ENCODE measurements around the gene TTC9C. TPM values are rescaled to one million over a fixed set of nuclear protein-coding genes. Genes with fewer than 3 reads are reported as not detected.
"Not testable (repeated sequence)": the region's sequence is repeated elsewhere in the genome, so short reads cannot be mapped to it uniquely, and the experiment has no call there.

TTC9C gene
- total RNA-seq, 2 experiments from 2014 or later = 40.8 to 54.1 TPM

DNA sequence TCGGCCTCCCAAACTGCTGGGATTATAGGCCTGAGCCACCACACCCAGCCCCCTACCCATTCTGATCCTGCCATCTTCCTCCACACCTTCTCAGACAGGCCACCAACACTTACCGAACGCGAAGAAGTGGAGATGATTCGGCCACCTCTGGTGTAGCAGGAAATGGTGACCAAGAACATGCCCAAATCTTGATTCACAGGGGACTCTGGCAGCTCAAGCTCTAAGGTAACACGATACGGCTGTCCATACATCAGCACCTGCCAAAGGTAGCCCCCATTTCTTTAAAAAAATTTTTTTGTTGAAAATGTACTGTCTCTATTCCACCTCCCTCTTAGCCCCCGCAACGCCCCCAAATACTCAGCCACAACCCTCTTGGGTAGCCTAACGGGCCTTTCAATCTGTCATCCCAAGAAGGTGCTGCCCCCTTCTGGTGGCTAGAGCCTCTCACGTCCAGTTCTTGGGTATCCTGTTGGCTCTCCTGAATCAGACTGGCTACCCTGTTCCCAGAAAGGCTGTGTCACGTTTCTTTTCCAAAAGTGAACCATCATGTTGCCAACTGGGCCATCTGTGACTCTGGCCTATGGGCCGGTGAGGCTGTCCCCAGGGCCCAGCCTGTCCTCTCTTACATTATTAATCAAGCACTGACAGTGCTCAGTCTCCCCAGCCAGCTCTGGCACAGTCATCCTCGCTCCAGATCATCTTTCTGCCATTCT is 33.7 kb upstream of the TTC9C start:
- POLR2A ChIA-PET = interaction anchor here (1.1 kb wide), 1 partner anchor 103 kb away, joined by 9 read pairs; the partner anchor contains the start of gene TUT1
- no peak overlapping the region for H3K27ac Mint-ChIP-seq
- no peaks in the 10 kb centered on the region for H3K27me3 Mint-ChIP-seq
- intact Hi-C loops (cut with DNase I, micrococcal nuclease) = loop anchor here (1.0 to 10.0 kb wide), 7 partner anchors 101 to 683 kb away; partner anchors contain the start of gene TUT1 (in 1 of the 2)
- no peak overlapping the region for H3K4me3 Mint-ChIP-seq
- peaks cover 17% of the 10 kb centered on the region for H3K36me3 Mint-ChIP-seq (ENCODE audit: low read depth)
- peaks cover 5% of the 10 kb centered on the region for H3K4me1 Mint-ChIP-seq
- CTCF ChIA-PET = interaction anchor here (0.5 to 4.3 kb wide), 23 partner anchors 9 to 523 kb away, joined by 3 to 32 read pairs (median 3); partner anchors contain the start of genes C11orf98, CSKMT, LBHD1 and TUT1
- peak; percentile 95 for ATAC-seq
- H3K9me3 Mint-ChIP-seq (ENCODE audit: low read depth) = no peaks in the 10 kb centered on the region
- peak; percentile 86 for DNase-seq

DNA sequence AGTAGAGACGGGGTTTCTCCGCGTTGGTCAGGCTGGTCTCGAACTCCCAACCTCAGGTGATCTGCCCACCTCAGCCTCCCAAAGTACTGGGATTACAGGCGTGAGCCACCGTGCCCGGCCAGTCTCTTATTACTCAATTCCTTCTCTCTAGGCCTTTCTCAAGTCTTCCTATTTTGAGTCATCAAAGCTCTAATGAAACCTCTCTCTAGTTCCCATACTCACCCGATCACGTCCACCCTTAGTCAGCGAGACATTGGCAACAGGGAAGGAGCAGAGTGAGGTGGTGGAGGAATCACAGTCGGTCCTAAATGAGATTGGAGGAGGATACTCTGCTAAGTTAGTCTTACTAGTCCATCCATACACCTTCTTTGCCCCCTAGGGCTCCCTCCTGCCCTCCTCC is 26.0 kb upstream of the TTC9C start:
- Mint-ChIP-seq H3K27ac (no peak overlapping the region), H3K4me1 (peaks cover 21% of the 10 kb centered on the region), H3K9me3 (ENCODE audit: low read depth) (no peaks in the 10 kb centered on the region), H3K27me3 (no peaks in the 10 kb centered on the region), H3K4me3 (no peak overlapping the region), H3K36me3 (ENCODE audit: low read depth) (peaks cover 20% of the 10 kb centered on the region)
- ChIA-PET POLR2A (no interaction called here), CTCF (no interaction called here)
- intact Hi-C loops (cut with DNase I, micrococcal nuclease) = no loop called here
- DNase-seq (no peak), ATAC-seq (no peak)

DNA sequence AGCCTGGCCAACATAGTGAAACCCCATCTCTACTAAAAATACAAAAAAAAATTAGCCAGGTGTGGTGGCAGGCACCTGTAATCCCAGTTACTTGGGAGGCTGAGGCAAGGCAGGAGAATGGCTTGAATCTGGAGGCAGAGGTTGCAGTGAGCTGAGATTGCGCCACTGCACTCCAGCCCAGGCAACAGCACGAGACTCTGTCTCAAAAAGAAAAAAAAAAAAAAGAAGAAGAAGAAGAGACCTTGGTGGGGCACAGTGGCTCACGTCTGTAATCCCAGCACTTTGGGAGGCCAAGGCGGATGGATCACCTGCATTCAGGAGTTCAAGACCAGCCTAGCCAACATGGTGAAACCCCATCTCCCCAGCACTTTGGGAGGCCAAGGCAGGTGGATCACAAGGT is 24.4 kb upstream of the TTC9C start:
- Mint-ChIP-seq H3K4me1 (peaks cover 35% of the 10 kb centered on the region), H3K36me3 (ENCODE audit: low read depth) (peaks cover 23% of the 10 kb centered on the region)
- H3K27ac Mint-ChIP-seq; H3K9me3 Mint-ChIP-seq (ENCODE audit: low read depth); intact Hi-C loops (cut with DNase I, micrococcal nuclease); H3K4me3 Mint-ChIP-seq; ATAC-seq; DNase-seq; POLR2A ChIA-PET; H3K27me3 Mint-ChIP-seq: not testable (repeated sequence)
- CTCF ChIA-PET = interaction anchor here (0.7 kb wide), 1 partner anchor 314 kb away, joined by 3 read pairs; no protein-coding TSS in a partner anchor

DNA sequence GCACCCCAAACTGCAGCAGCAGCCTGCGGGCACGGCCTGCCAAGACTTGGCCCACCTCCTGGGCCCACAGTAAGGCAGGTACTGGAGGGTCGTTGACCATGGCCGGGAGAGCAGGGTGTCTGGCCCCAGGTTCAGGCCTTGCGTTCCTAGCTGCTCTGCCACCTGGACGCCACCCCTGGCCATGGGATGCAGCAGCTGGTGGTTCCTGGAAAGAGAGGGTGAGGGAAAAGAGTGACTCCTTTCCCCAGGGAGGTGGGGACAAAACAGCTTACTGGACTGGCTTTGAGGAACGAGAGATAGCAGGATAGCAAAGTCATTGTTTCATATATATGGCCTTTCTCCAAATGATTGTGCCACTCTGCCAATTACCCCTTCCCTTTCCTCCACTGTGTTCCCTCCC is 22.9 kb upstream of the TTC9C start:
- intact Hi-C loops (cut with DNase I, micrococcal nuclease) = loop anchor here in 1 of 2 experiments (5.0 kb wide), 2 partner anchors 33 to 113 kb away; partner anchors contain the start of genes LBHD1, TUT1 and UQCC3
- H3K27me3 Mint-ChIP-seq = no peaks in the 10 kb centered on the region
- ATAC-seq (no peak), DNase-seq (no peak)
- H3K36me3 Mint-ChIP-seq (ENCODE audit: low read depth) = peaks cover 35% of the 10 kb centered on the region
- ChIA-PET POLR2A (interaction anchor here (0.6 to 2.6 kb wide), 4 partner anchors 21 to 136 kb away, joined by 3 to 9 read pairs (median 6); partner anchors contain the start of genes C11orf98 and CSKMT), CTCF (interaction anchor here (0.6 to 2.5 kb wide), 4 partner anchors 10 to 25 kb away, joined by 4 to 8 read pairs (median 6); partner anchors contain the start of gene HNRNPUL2)
- peak overlapping the region; percentile 51 for H3K27ac Mint-ChIP-seq
- peak overlapping the region; percentile 82 for H3K4me3 Mint-ChIP-seq
- H3K9me3 Mint-ChIP-seq (ENCODE audit: low read depth) = no peaks in the 10 kb centered on the region
- H3K4me1 Mint-ChIP-seq = peaks cover 44% of the 10 kb centered on the region

DNA sequence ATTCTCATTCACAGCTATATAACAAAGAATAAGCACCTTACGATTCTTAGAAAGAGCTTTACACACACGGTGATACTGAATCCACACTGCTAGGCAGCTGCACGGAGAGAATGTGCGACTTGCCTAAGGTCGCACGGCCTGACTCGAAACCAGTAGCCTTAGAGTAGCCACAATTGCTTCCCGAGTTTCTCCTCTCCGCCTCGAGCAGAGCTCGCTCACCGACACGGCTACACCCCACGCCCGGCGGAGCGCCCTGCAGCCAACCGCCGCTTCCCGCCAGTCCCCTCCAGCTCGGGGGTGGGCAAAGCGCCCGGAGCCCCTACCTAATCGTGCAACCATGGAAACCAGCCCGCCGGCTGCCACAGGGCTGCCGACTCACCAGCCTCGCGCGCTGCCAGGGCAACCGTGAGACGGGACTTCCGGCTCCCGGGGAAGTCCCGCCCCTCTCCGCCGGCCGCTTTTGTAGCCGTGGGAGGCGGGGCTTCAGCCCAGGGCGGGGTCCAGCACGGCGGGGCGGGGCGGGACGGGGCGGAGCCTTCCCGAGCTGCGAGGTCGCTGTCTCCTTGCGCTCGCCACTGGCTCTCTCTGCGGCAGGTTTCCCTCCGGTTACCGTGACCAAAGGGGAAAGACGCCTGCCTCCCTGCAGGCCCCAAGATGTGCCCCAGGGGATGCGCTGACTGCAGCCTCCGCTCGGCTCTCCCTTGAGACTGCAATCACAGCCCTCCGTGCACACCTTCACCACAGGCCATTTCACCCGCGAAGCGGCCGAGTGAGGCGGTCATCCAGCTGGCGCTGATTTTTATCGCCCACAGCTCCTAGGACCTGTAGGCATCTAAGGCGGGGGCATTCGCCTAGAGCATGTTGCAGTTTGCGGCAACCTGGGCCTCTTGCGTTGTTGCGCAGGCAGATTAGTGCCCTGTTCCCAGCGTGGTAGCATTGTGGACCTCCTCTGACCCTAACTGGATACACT is 22.1 kb upstream of the TTC9C start:
- Mint-ChIP-seq H3K9me3 (ENCODE audit: low read depth) (no peaks in the 10 kb centered on the region), H3K27me3 (no peaks in the 10 kb centered on the region), H3K4me3 (peak overlapping the region; percentile 82), H3K4me1 (peaks cover 46% of the 10 kb centered on the region), H3K36me3 (ENCODE audit: low read depth) (peaks cover 39% of the 10 kb centered on the region), H3K27ac (peak overlapping the region; percentile 51)
- ChIA-PET POLR2A (interaction anchor here (0.6 to 2.6 kb wide), 9 partner anchors 22 to 150 kb away, joined by 3 to 9 read pairs (median 4); partner anchors contain the start of genes B3GAT3, C11orf98, CSKMT and MTA2), CTCF (interaction anchor here (0.6 to 2.5 kb wide), 8 partner anchors 11 to 111 kb away, joined by 3 to 8 read pairs (median 4); partner anchors contain the start of gene HNRNPUL2)
- ATAC-seq = peak; percentile 72
- DNase-seq = peak; percentile 98
- intact Hi-C loops (cut with DNase I, micrococcal nuclease) = loop anchor here (1.0 to 5.0 kb wide), 9 partner anchors 27 to 126 kb away; partner anchors contain the start of genes C11orf98 (in 1 of the 2), CSKMT (in 1 of the 2), EML3 (in 1 of the 2) and LBHD1 (in 1 of the 2)

DNA sequence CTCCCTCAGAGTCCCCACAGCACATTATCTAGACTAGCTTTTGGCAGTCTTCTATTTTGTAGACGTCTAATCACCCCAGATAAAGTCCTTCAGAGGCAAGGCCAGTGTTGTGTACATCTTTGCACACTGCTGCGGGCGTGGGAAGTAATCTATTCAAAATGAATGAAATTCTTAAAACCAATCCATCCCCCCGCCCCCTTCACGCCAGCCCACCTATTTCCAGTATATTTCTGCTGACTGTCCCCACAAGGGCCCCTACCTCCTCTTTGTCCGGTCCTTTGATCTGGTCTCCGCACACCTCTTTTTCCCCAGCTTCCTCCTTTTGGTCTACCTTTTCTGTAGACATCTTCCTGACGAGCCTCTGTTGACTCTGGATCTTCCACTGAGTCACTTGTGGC is 21.4 kb upstream of the TTC9C start:
- Mint-ChIP-seq H3K36me3 (ENCODE audit: low read depth) (peaks cover 40% of the 10 kb centered on the region), H3K4me1 (peaks cover 46% of the 10 kb centered on the region), H3K27ac (no peak overlapping the region), H3K9me3 (ENCODE audit: low read depth) (no peaks in the 10 kb centered on the region), H3K27me3 (no peaks in the 10 kb centered on the region), H3K4me3 (peak overlapping the region; percentile 82)
- intact Hi-C loops (cut with DNase I, micrococcal nuclease) = loop anchor here (1.0 to 5.0 kb wide), 9 partner anchors 28 to 125 kb away; partner anchors contain the start of genes C11orf98 (in 1 of the 2), CSKMT (in 1 of the 2), EML3 (in 1 of the 2) and LBHD1 (in 1 of the 2)
- ChIA-PET POLR2A (interaction anchor here (0.6 to 3.2 kb wide), 9 partner anchors 27 to 149 kb away, joined by 4 to 16 read pairs (median 5); partner anchors contain the start of genes B3GAT3, C11orf98, CSKMT and LBHD1), CTCF (interaction anchor here (0.6 to 2.5 kb wide), 8 partner anchors 12 to 134 kb away, joined by 3 to 8 read pairs (median 4); partner anchors contain the start of genes C11orf98, CSKMT and HNRNPUL2)
- DNase-seq (no peak), ATAC-seq (no peak)

DNA sequence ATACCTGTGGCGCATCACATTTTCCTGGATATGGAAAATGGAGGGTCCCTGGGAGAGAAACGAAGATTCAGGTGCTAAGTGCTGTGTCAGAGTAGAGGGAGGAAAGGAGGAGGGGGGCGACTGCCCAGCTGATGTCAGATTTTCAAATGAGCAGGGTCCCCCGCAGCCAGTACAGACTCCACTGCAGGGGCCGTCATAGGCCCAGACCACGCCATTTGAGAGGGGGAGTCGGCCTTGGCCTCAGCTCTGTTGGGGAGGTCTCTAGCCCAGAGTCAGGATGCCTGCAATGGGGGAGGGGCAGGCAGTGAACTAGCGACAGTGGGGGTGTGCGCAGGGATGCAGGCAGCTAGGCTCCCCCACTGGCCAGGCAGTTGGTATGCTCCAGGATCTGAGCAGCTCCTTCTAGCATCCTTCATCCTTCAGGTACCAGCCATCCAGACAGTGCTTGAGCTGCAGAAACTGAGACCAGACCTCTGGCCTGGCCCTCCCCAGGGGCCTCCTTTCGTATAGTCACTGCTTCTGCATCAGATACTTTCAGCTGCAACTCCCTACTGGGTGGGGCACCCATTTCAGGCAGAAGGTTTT is 20.9 kb upstream of the TTC9C start, which contains the start of the genes BSCL2 and GNG3:
Gene BSCL2, minus strand, starts transcription at position 148 of the 585 bp plus-strand sequence. CDS start 229 bp downstream, outside the sequence.
Gene GNG3, plus strand, starts transcription at position 400 of the 585 bp plus-strand sequence. CDS start 620 bp downstream, outside the sequence.
- H3K9me3 Mint-ChIP-seq (ENCODE audit: low read depth) = no peaks in the 10 kb centered on the region
- ATAC-seq = no peak
- DNase-seq = peak; percentile 33
- H3K4me1 Mint-ChIP-seq = peaks cover 48% of the 10 kb centered on the region
- peak within 1 kb of the TSS; percentile 86 for H3K4me3 Mint-ChIP-seq
- H3K36me3 Mint-ChIP-seq (ENCODE audit: low read depth) = peaks cover 38% of the 10 kb centered on the region
- POLR2A ChIA-PET = interaction anchor here (0.6 to 3.2 kb wide), 8 partner anchors 27 to 148 kb away, joined by 4 to 16 read pairs (median 4); partner anchors contain the start of genes B3GAT3, C11orf98, CSKMT and LBHD1
- H3K27me3 Mint-ChIP-seq = no peaks in the 10 kb centered on the region
- CTCF ChIA-PET = interaction anchor here (0.6 to 1.6 kb wide), 6 partner anchors 20 to 135 kb away, joined by 3 to 8 read pairs (median 3); partner anchors contain the start of genes C11orf98, CSKMT and HNRNPUL2
- intact Hi-C loops (cut with DNase I, micrococcal nuclease) = loop anchor here (2.0 to 5.0 kb wide), 3 partner anchors 35 to 115 kb away; partner anchors contain the start of genes EML3 (in 1 of the 2), LBHD1 (in 1 of the 2), ROM1 (in 1 of the 2) and TUT1 (in 1 of the 2)
- H3K27ac Mint-ChIP-seq = peak within 1 kb of the TSS; percentile 97

DNA sequence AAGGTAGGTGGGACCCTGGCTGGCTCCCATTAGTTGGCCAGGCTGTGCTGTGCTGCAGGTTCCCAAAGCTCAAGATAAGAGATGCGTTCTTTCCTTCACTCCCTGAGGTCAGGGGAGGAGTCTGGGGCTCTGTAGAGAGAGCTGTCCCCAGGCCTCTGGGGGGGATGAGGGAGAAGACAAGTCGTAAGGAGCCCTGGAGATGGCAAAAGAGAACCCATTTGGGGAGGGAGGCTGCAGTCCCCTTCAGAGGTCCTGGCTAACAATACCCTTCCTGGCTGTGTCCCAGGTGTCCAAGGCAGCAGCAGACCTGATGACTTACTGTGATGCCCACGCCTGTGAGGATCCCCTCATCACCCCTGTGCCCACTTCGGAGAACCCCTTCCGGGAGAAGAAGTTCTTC is 19.9 kb upstream of the TTC9C start:
- DNase-seq (peak; percentile 13), ATAC-seq (no peak)
- intact Hi-C loops (cut with DNase I, micrococcal nuclease) = loop anchor here (2.0 to 5.0 kb wide), 3 partner anchors 36 to 116 kb away; partner anchors contain the start of genes LBHD1 (in 1 of the 2), MTA2 (in 1 of the 2), TUT1 (in 1 of the 2) and UQCC3 (in 1 of the 2)
- POLR2A ChIA-PET = interaction anchor here (0.5 to 3.2 kb wide), 10 partner anchors 22 to 1609 kb away, joined by 3 to 16 read pairs (median 6); partner anchors contain the start of genes C11orf98, CSKMT, LBHD1 and MTA2
- H3K27me3 Mint-ChIP-seq = no peaks in the 10 kb centered on the region
- peak overlapping the region; percentile 97 for H3K27ac Mint-ChIP-seq
- peak overlapping the region; percentile 86 for H3K4me3 Mint-ChIP-seq
- H3K36me3 Mint-ChIP-seq (ENCODE audit: low read depth) = peaks cover 42% of the 10 kb centered on the region
- H3K4me1 Mint-ChIP-seq = peaks cover 56% of the 10 kb centered on the region
- CTCF ChIA-PET = interaction anchor here (0.5 to 1.8 kb wide), 8 partner anchors 9 to 169 kb away, joined by 3 to 6 read pairs (median 3); partner anchors contain the start of genes C11orf98 and CSKMT
- no peaks in the 10 kb centered on the region for H3K9me3 Mint-ChIP-seq (ENCODE audit: low read depth)

DNA sequence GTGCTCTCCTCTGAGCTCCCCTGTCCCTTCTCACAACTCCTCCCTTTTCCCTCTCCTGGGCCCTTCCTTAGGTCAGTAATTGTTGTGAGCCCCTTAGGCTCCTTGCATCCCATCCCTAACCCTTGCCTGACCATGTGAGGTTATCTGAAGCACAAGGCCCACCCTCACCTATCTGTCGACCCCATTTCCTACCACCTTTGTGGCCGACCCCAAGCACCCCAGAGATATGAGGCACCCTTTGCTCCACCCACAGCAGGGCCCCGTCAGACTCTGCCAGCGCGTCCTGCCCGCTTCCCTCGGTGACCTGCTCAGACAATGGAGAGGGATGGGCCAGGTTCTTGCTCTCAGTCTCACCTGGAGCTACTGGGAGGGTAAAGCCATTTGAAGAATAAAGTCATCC is 19.5 kb upstream of the TTC9C start:
- Mint-ChIP-seq H3K4me3 (peak overlapping the region; percentile 86), H3K9me3 (ENCODE audit: low read depth) (no peaks in the 10 kb centered on the region), H3K27ac (peak overlapping the region; percentile 97), H3K36me3 (ENCODE audit: low read depth) (peaks cover 44% of the 10 kb centered on the region), H3K27me3 (no peaks in the 10 kb centered on the region), H3K4me1 (peaks cover 60% of the 10 kb centered on the region)
- peak; percentile 65 for DNase-seq
- CTCF ChIA-PET = interaction anchor here (0.5 to 1.8 kb wide), 8 partner anchors 9 to 170 kb away, joined by 3 to 6 read pairs (median 4); no protein-coding TSS in a partner anchor
- peak; percentile 20 for ATAC-seq
- intact Hi-C loops (cut with DNase I, micrococcal nuclease) = loop anchor here (1.0 to 5.0 kb wide), 11 partner anchors 19 to 173 kb away; partner anchors contain the start of genes HNRNPUL2 (in 2 of the 2), TUT1 (in 2 of the 2), GANAB (in 1 of the 2) and INTS5 (in 1 of the 2)
- POLR2A ChIA-PET = interaction anchor here (0.5 to 3.2 kb wide), 14 partner anchors 9 to 1609 kb away, joined by 3 to 16 read pairs (median 3); partner anchors contain the start of genes C11orf98, CSKMT, HNRNPUL2 and LBHD1
